Esophagus muscularis mucosa (tissue), 4 donors: ENCODE data around the gene ELAVL3.

Experiments used
- EP300 ChIP-seq: sonication (generic); formaldehyde crosslinking; IDR thresholded peaks from one replicate; pipeline ENCODE4 v1.6.1; 2017; ENCODE audit warnings: antibody characterized with exemption
- POLR2AphosphoS5 ChIP-seq, 2 donors: sonication (generic); formaldehyde crosslinking; IDR thresholded peaks; one replicate each; pipeline ENCODE4 v1.6.1; 2017; ENCODE audit warnings: antibody characterized with exemption in 2 of 2
- TF ChIP-seq, protein P1 (sequence below), 3 experiments: fragments of 200-600 bp in 2 of 3; fragments of 450-650 bp in 1 of 3; sonication (generic) in 2 of 3; IDR thresholded peaks; one replicate each; pipeline ENCODE4 v1.5.1; 2017 to 2019; ENCODE audit warnings: antibody characterized with exemption in 3 of 3, mild to moderate bottlenecking in 2 of 3, moderate library complexity in 1 of 3

DNA sequence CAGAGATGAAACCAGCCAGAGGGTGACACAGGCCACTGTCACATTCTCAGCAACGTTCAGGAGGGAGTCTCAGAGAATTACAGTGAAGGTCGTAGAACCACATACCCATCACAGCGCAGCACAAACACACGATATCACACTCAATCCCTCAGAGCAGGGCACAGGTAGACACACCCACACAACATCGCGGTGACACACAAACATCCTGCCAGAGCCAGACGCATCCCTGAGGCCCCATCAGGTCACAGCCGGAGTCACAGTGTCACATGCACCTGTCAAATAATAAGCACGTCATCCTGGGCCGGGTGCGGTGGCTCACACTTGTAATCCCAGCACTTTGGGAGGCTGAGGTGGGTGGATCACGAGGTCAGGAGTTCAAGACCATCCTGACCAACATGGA, 17.5 kb downstream of the ELAVL3 start:
- TF ChIP-seq, protein P1, sequence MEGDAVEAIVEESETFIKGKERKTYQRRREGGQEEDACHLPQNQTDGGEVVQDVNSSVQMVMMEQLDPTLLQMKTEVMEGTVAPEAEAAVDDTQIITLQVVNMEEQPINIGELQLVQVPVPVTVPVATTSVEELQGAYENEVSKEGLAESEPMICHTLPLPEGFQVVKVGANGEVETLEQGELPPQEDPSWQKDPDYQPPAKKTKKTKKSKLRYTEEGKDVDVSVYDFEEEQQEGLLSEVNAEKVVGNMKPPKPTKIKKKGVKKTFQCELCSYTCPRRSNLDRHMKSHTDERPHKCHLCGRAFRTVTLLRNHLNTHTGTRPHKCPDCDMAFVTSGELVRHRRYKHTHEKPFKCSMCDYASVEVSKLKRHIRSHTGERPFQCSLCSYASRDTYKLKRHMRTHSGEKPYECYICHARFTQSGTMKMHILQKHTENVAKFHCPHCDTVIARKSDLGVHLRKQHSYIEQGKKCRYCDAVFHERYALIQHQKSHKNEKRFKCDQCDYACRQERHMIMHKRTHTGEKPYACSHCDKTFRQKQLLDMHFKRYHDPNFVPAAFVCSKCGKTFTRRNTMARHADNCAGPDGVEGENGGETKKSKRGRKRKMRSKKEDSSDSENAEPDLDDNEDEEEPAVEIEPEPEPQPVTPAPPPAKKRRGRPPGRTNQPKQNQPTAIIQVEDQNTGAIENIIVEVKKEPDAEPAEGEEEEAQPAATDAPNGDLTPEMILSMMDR (IDR thresholded peaks at IDR 0.05): no peak
- no peak for TF ChIP-seq POLR2AphosphoS5 (IDR thresholded peaks at IDR 0.05)
- no peak for TF ChIP-seq EP300
